ENCODE data around the gene POC5.

Gene POC5

GRCh38 chr5:75627801-75628200 lies 89.4 kb downstream of the POC5 start:
- no peak for DNase-seq
- in situ Hi-C loops (cut with MboI; ENCODE audit: low pct_unique_long_range_greater_than_20kb, low sequenced_read_pairs) = no loop called here

GRCh38 chr5:75626959-75627358 lies 90.3 kb downstream of the POC5 start:
- in situ Hi-C loops (cut with MboI; ENCODE audit: low pct_unique_long_range_greater_than_20kb, low sequenced_read_pairs) = no loop called here

More at GRCh38 chr5:75626959-75627358, 90.3 kb downstream of the POC5 start:
- DNase-seq = no peak

Data from KBM-7 (cell line).